Psoas muscle (tissue), 8 donors: ENCODE measurements around the gene DGAT2. TPM values are rescaled to one million over a fixed set of nuclear protein-coding genes. Genes with fewer than 3 reads are reported as not detected.

Source experiments
- ATAC-seq, 4 donors: fragments of 200-7000 bp; cut with Tn5 transposase; one replicate each; pipeline ENCODE4 v1.9.1; 2020; ENCODE audit warnings: moderate library complexity in 3 of 4, mild to moderate bottlenecking in 2 of 4
- DNase-seq, 2 donors: peaks; one replicate each; pipeline ENCODE4 v3.0.0-alpha.2; 2020
- H3K27ac ChIP-seq: fragments of 200-600 bp; one replicate; pipeline ENCODE4 v1.8.0; 2022
- H3K27me3 ChIP-seq, 3 donors: fragments of 200-600 bp in 1 of 3; one replicate each; pipeline versions ENCODE4 v1.6.1 to v1.8.0; 2013 to 2022; ENCODE audit warnings: low read length in 2 of 3, mild to moderate bottlenecking in 2 of 3, moderate library complexity in 1 of 3; ENCODE audit not compliant: insufficient read depth in 3 of 3
- H3K36me3 ChIP-seq, 2 donors: fragments of 200-600 bp in 1 of 2; one replicate each; pipeline versions ENCODE4 v1.6.1 to v1.8.0; 2013 to 2022; ENCODE audit warnings: low read depth in 1 of 2, mild to moderate bottlenecking in 1 of 2, moderate library complexity in 1 of 2; ENCODE audit not compliant: insufficient read depth in 1 of 2
- H3K4me1 ChIP-seq: fragments of 200-600 bp; one replicate; pipeline ENCODE4 v1.8.0; 2022
- H3K4me3 ChIP-seq: fragments of 200-600 bp; one replicate; pipeline ENCODE4 v1.8.0; 2022; ENCODE audit warnings: mild to moderate bottlenecking
- H3K9me3 ChIP-seq: fragments of 200-600 bp; one replicate; pipeline ENCODE4 v1.8.0; 2022
- WGBS, 3 donors: extraction: QIAGEN DNeasy Blood & Tissue Kit; methylation state at CpG; one replicate each; pipeline versions ENCODE4 v1.1.6 to v1.1.7; 2013; 5-methylcytosine and 5-hydroxymethylcytosine counted together
- intact Hi-C, 2 donors: fragments of 100-400 bp; cut with DNase I; formaldehyde crosslinking; loops; one replicate each; pipeline versions ENCODE4 v1.11.0 to v1.14.2; 2022
- polyA plus RNA-seq, 3 donors: library from polyadenylated mRNA; stranded (reverse); fragments of 200-250 nt; gene quantifications; one replicate each; pipeline ENCODE4 v1.2.3, GENCODE V29; 2013
- total RNA-seq, 4 donors: library from RNA; stranded (reverse); fragmentation: NEBNext Ultra II Directional in 2 of 4; extraction: Animal tissue kit (Norgen Biotek cat#: 25700) in 2 of 4; gene quantifications; one replicate each; pipeline versions ENCODE4 v1.2.1 to v1.2.4, GENCODE V29; 2021 to 2023
- TF ChIP-seq, protein P1 (sequence below): fragments of 200-600 bp; IDR thresholded peaks from one replicate; pipeline ENCODE4 v1.8.0; 2022; ENCODE audit warnings: antibody characterized with exemption
- donor health status: healthy with polysubstance abuse.
- donor health status: DM: no; HTN: no; CAD: no; lungs with moderate emphysema.
- donor health status: Bipolar disorder and iron deficiency.
- donor health status: healthy.
- donor health status: DM: yes; HTN: yes; CAD: no.
- donor health status: DM: no; HTN: no; CAD: no.
- donor health status: DM: no; HTN: no; CAD: no.
- donor health status: DM: yes; HTN: yes; CAD: no.

Gene DGAT2
- total and polyA plus RNA-seq, 7 donors = 1.1 to 14.1 (median 3.2) TPM

DNA sequence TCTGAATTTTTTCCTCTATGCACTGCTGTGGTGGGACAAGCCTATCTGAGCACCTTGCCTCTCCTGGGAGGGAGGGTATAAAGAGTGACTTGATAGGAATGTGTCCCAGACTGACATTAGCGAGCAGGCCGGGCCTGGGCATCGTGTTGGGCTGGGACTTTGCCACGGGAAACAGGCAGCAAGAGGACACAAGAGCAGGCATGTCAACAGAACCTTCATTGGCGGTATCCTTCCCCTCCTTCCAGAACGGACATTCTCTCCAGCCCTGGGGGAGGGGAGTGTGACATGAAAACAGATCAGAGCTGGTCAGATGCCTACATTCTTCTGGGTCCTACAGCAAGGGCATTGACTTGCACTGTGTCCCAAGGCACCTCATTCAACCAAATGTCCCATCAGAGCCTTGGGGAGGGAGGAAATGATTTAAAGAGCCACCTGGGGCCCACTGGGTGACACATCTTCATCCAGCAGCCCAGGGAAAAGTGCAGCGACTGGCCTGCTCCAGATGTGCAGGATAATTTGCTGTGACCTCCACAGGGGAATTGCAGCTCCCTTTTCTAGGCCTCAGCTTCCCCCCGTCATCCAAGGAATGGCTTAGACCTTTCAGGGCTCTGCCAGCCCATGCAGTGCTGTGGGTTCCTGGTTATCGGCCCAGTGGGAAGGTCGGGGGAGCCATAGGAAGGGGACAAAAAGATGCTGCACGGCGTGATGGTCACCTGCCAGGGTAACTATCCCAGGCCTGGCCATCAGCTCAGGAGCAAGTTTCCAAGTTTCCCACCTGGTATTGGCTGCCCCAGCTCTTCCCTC is 24.6 kb downstream of the DGAT2 start:
- Histone ChIP-seq H3K36me3 (no peaks in the 10 kb centered on the region), H3K4me1 (no peaks in the 10 kb centered on the region), H3K27me3 (no peaks in the 10 kb centered on the region), H3K4me3 (no peak overlapping the region), H3K9me3 (no peaks in the 10 kb centered on the region), H3K27ac (no peak overlapping the region)
- TF ChIP-seq, protein P1, sequence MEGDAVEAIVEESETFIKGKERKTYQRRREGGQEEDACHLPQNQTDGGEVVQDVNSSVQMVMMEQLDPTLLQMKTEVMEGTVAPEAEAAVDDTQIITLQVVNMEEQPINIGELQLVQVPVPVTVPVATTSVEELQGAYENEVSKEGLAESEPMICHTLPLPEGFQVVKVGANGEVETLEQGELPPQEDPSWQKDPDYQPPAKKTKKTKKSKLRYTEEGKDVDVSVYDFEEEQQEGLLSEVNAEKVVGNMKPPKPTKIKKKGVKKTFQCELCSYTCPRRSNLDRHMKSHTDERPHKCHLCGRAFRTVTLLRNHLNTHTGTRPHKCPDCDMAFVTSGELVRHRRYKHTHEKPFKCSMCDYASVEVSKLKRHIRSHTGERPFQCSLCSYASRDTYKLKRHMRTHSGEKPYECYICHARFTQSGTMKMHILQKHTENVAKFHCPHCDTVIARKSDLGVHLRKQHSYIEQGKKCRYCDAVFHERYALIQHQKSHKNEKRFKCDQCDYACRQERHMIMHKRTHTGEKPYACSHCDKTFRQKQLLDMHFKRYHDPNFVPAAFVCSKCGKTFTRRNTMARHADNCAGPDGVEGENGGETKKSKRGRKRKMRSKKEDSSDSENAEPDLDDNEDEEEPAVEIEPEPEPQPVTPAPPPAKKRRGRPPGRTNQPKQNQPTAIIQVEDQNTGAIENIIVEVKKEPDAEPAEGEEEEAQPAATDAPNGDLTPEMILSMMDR = no peak
- DNase-seq = no peak
- peak; percentile 23 to 59 (median 46) for ATAC-seq
- intact Hi-C loops = no loop called here
- 25 to 54% (median 51%) methylated on average over 12 of the region's 12 CpGs for WGBS, 3 donors

DNA sequence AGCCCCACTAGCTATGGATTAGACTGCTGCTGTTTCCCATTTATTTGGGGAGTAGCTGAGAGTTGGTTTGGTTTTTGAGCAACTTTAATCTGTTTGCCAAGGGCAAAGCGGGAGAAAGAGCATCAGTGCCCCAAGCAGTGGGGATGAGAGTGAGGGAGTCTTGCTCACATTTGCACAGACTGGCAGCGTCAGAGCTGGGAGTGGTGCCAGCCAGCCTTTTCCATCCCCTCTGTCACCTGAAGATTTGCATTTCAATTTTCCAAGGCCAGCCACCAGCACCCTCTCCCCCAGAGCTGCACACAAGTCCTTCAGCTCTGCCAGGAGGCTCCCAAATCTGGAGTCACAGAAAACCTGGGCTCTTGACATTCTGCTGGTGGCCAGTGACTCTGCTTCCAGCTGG is 25.4 kb downstream of the DGAT2 start:
- 63 to 77% (median 73%) methylated on average over 2 of the region's 2 CpGs for WGBS, 3 donors
- no peak for DNase-seq
- TF ChIP-seq, protein P1 = no peak
- intact Hi-C loops = no loop called here
- H3K27me3 ChIP-seq = no peaks in the 10 kb centered on the region
- H3K36me3 ChIP-seq = no peaks in the 10 kb centered on the region
- no peaks in the 10 kb centered on the region for H3K4me1 ChIP-seq
- no peaks in the 10 kb centered on the region for H3K9me3 ChIP-seq
- ATAC-seq = no peak
- no peak overlapping the region for H3K27ac ChIP-seq
- no peak overlapping the region for H3K4me3 ChIP-seq

DNA sequence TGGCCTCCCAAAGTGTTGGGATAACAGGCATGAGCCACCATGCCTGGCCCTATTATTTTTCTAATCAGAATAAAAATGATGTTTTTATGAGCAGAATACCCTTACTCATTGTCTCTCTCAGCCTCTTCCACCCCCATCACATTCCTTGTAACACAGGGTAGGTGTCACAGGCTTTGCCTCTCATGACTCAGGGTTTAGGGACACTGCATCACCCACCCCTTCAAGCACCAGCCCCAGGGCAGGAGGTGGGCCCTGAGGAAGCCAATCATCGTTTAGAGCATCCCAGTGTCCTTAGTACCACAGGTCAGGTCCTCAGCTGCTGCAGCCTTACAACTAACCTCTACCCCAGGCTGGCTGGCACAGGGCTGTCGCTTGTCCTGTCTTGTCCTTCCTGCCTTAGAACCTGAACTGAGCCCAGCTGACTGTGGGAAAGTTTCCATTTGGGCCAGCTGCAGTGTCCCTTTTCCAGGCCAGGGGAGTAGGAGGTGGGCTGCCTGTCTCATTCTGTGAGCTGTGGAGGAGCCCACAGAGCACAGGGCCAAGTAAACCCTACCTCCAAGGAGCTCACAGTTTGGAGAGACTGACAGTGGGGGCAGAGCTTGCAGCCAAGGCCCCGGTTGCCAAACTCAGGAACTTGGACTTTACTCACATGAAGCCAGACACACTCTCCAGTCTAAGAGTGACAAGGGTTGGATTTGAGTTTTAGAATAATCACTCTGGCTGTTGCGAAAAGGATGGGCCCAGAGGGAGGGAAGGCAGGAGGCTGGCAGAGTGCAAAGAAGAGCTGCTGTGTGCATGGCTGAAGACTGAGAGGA is 26.9 kb downstream of the DGAT2 start:
- TF ChIP-seq, protein P1 = no peak
- Histone ChIP-seq H3K36me3 (no peaks in the 10 kb centered on the region), H3K4me1 (no peaks in the 10 kb centered on the region), H3K9me3 (no peaks in the 10 kb centered on the region), H3K27me3 (no peaks in the 10 kb centered on the region), H3K4me3 (no peak overlapping the region), H3K27ac (no peak overlapping the region)
- WGBS, 3 donors = 42 to 46% (median 46%) methylated on average over 4 of the region's 4 CpGs
- ATAC-seq (peak; percentile 25 to 49 (median 38)), DNase-seq (no peak)
- intact Hi-C loops = no loop called here

DNA sequence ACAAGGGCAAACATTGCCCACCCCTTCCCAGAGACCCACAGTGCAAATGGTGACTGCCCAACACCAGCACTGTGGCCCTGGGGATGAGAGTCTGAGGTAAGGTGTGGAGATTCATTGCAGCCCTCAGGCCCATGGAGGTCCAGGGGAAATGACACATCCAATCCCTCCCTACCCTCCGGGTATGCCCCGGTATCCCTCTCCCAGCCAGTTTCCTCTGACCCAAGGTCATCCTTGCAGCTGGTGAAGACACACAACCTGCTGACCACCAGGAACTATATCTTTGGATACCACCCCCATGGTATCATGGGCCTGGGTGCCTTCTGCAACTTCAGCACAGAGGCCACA is 27.5 kb downstream of the DGAT2 start:
- peak in 1 of 4 donors; percentile 10 for ATAC-seq
- intact Hi-C loops = no loop called here
- TF ChIP-seq, protein P1 = no peak
- Histone ChIP-seq H3K27ac (no peak overlapping the region), H3K9me3 (no peaks in the 10 kb centered on the region), H3K27me3 (no peaks in the 10 kb centered on the region), H3K36me3 (no peaks in the 10 kb centered on the region), H3K4me3 (no peak overlapping the region), H3K4me1 (no peaks in the 10 kb centered on the region)
- whole genome bisulfite sequencing, 3 donors = 89 to 97% (median 93%) methylated on average over 2 of the region's 2 CpGs
- DNase-seq = no peak
